Ishikawa (cell line): ENCODE data around the gene HBA2.

Experiments used
- CEBPB ChIP-seq: IDR thresholded peaks from 2 replicates; pipeline ENCODE4 v1.6.1; 2012
- CREB1 ChIP-seq: IDR thresholded peaks from 2 replicates; pipeline ENCODE4 v1.6.1; 2012; ENCODE audit warnings: low read depth
- EP300 ChIP-seq: IDR thresholded peaks from 2 replicates; pipeline ENCODE4 v1.6.1; 2012; ENCODE audit warnings: borderline replicate concordance
- NFIC ChIP-seq: IDR thresholded peaks from 2 replicates; pipeline ENCODE4 v1.6.1; 2012
- RAD21 ChIP-seq: IDR thresholded peaks from 2 replicates; pipeline ENCODE4 v1.6.1; 2012; ENCODE audit warnings: low read depth
- REST ChIP-seq: IDR thresholded peaks from 2 replicates; pipeline ENCODE4 v1.6.1; 2012; ENCODE audit warnings: low read depth, mild to moderate bottlenecking
- TAF1 ChIP-seq: IDR thresholded peaks from 2 replicates; pipeline ENCODE4 v1.6.1; 2012; ENCODE audit warnings: low read depth, mild to moderate bottlenecking
- YY1 ChIP-seq: IDR thresholded peaks from 2 replicates; pipeline ENCODE4 v1.6.1; 2012; ENCODE audit warnings: low read depth
- TF ChIP-seq, protein P1 (sequence below): IDR thresholded peaks from 2 replicates; pipeline ENCODE4 v1.6.1; 2012

DNA sequence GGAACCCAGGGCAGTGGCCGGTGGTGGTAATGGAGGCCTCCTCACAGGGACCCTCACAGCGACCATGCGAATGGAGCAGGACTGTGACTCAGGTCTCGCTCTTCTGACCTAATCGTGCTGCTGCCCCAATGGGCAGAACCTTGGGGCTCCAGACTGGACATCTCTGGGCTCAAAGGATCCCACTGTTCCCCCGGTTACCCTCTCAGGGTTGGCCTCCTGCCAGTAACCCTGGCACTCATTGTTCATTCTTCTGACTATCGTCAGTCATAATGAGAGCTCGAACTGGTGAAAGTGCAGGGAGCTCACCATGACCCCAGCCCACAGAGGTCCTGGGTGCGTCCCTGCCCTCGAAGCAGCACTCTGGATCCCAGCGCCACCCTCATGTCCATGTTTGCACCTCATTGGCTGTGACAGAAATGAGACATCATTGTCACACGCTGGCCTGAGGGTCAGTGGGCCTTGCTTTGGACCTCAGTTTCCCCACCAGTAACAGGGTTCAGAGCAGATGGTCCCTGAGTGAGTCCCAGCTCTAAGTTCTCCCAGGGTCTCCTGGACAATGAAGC lies 30.2 kb upstream of the HBA2 start:
- no peak for TF ChIP-seq EP300
- TF ChIP-seq NFIC: no peak
- TF ChIP-seq RAD21: no peak
- no peak for TF ChIP-seq CEBPB
- TF ChIP-seq CREB1: no peak
- no peak for TF ChIP-seq TAF1
- TF ChIP-seq, protein P1, sequence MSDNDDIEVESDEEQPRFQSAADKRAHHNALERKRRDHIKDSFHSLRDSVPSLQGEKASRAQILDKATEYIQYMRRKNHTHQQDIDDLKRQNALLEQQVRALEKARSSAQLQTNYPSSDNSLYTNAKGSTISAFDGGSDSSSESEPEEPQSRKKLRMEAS: no peak
- no peak for TF ChIP-seq YY1
- no peak for TF ChIP-seq REST
